Fibroblast of lung (primary cell): ENCODE data around the gene WIZ. TPM values are rescaled to one million over a fixed set of nuclear protein-coding genes. Genes with fewer than 3 reads are reported as not detected.

Experiments
- DNase-seq, 2 donors: peaks; one replicate each; pipeline versions ENCODE4 v3.0.0 to v3.0.0-alpha.2; 2010; ENCODE audit warnings: low read depth in 2 of 2
- H2AFZ ChIP-seq: 2 replicates; pipeline ENCODE4 v1.5.1; 2012; ENCODE audit warnings: low read length, control low read depth, inconsistent platforms
- H3K27ac ChIP-seq: 2 replicates; pipeline ENCODE4 v1.5.1; 2011; ENCODE audit warnings: low read length, control low read depth; ENCODE audit not compliant: insufficient read depth
- H3K27me3 ChIP-seq: 2 replicates; pipeline ENCODE4 v1.5.1; 2011; ENCODE audit warnings: mild to moderate bottlenecking, low read length; ENCODE audit not compliant: control insufficient read depth, insufficient read depth
- H3K36me3 ChIP-seq: 2 replicates; pipeline ENCODE4 v1.5.1; 2011; ENCODE audit warnings: low read length; ENCODE audit not compliant: control insufficient read depth, insufficient read depth
- H3K4me1 ChIP-seq: 2 replicates; pipeline ENCODE4 v1.5.1; 2011; ENCODE audit warnings: low read length; ENCODE audit not compliant: control insufficient read depth, insufficient read depth; ENCODE audit errors: extremely low read depth
- H3K4me2 ChIP-seq: 2 replicates; pipeline ENCODE4 v1.5.1; 2011; ENCODE audit warnings: low read length, control low read depth; ENCODE audit not compliant: insufficient read depth; ENCODE audit errors: extremely low read depth
- H3K4me3 ChIP-seq, 4 experiments: fragments of 200-600 bp in 1 of 4; sonication (generic) in 1 of 4; replicated peaks in 1 of 4; 2 replicates each; pipeline ENCODE4 v1.5.1; 2011 to 2016; ENCODE audit warnings: low read length in 4 of 4, low read depth in 3 of 4, mild to moderate bottlenecking in 3 of 4, control low read depth in 2 of 4, inconsistent platforms in 1 of 4, mixed read lengths in 1 of 4; ENCODE audit not compliant: insufficient read depth in 1 of 4; ENCODE audit errors: control extremely low read depth in 1 of 4
- H3K79me2 ChIP-seq: 2 replicates; pipeline ENCODE4 v1.5.1; 2012; ENCODE audit warnings: mild to moderate bottlenecking, low read length, inconsistent platforms; ENCODE audit not compliant: control insufficient read depth, insufficient read depth
- H3K9ac ChIP-seq: 2 replicates; pipeline ENCODE4 v1.5.1; 2011; ENCODE audit warnings: mild to moderate bottlenecking, low read length, control low read depth; ENCODE audit not compliant: insufficient read depth
- H3K9me3 ChIP-seq: 2 replicates; pipeline ENCODE4 v1.5.1; 2012; ENCODE audit warnings: low read depth, low read length; ENCODE audit not compliant: control insufficient read depth, insufficient read depth
- H4K20me1 ChIP-seq: 2 replicates; pipeline ENCODE4 v1.5.1; 2011; ENCODE audit warnings: low read length; ENCODE audit not compliant: control insufficient read depth, insufficient read depth; ENCODE audit errors: extremely low read depth
- CTCF ChIP-seq, 2 donors: IDR thresholded peaks in 1 of 2; conservative IDR thresholded peaks in 1 of 2; 1 replicate in 1 of 2; 2 replicates in 1 of 2; pipeline ENCODE4 v1.5.1; 2011 to 2012; ENCODE audit warnings: low read length in 2 of 2, control low read depth in 1 of 2, inconsistent platforms in 1 of 2, low read depth in 1 of 2, mild to moderate bottlenecking in 1 of 2
- EZH2 ChIP-seq: IDR thresholded peaks from 2 replicates; pipeline ENCODE4 v1.5.1; 2012; ENCODE audit warnings: low read length, control low read depth, mild to moderate bottlenecking; ENCODE audit errors: missing control alignments
- polyA plus RNA-seq, 2 donors: library from polyadenylated mRNA; depleted of rRNA in 1 of 2; stranded (reverse) in 1 of 2; unstranded in 1 of 2; fragments of >200 nt; gene quantifications; 2 replicates each; pipeline ENCODE4 v1.2.1, GENCODE V29; 2011 to 2012; ENCODE audit warnings: missing spikeins in 1 of 2
- total RNA-seq: library from RNA; depleted of rRNA; stranded (reverse); fragments of >200 nt; gene quantifications from 2 replicates; pipeline ENCODE4 v1.2.1, GENCODE V29; 2014

Gene WIZ
- total and polyA plus RNA-seq, 2 donors (not counting 1 experiment from before 2014, with no cell fraction given) = 7.5 to 9.7 TPM

- no peak for TF ChIP-seq CTCF (conservative IDR thresholded peaks at IDR 0.05 in 1 of 2, IDR thresholded peaks at IDR 0.05 in 1 of 2; ENCODE audit: low read depth in 1 of 2, low read length in 2 of 2)
- peaks cover 2% of the 10 kb centered on the region for H4K20me1 ChIP-seq
- DNase-seq = peak; percentile 97 to 98
Measured at GRCh38 chr19:15379083-15379998, 70.4 kb downstream of the WIZ start, which contains the start of gene AKAP8. Gene AKAP8 (minus strand): TSS chr19:15379787. CDS start chr19:15379731, 56 bp downstream.

GRCh38 chr19:15378534-15379082 is 71.1 kb downstream of the WIZ start:
- TF ChIP-seq CTCF (conservative IDR thresholded peaks at IDR 0.05 in 1 of 2, IDR thresholded peaks at IDR 0.05 in 1 of 2; ENCODE audit: low read depth in 1 of 2, low read length in 2 of 2) = no peak
- TF ChIP-seq EZH2 = no peak

More at GRCh38 chr19:15379083-15379998, 70.4 kb downstream of the WIZ start, which contains the start of gene AKAP8:
- H3K4me3 ChIP-seq = peak within 1 kb of the TSS; percentile 70 to 99 (median 84)
- H3K27ac ChIP-seq = peak within 1 kb of the TSS; percentile 98
- no peaks in the 10 kb centered on the region for H3K9me3 ChIP-seq
- peaks cover 45% of the 10 kb centered on the region for H3K79me2 ChIP-seq
- H3K36me3 ChIP-seq = no peaks in the 10 kb centered on the region
- H3K9ac ChIP-seq = peak within 1 kb of the TSS; percentile 99
- H3K4me2 ChIP-seq = peak within 1 kb of the TSS; percentile 96
- H2AFZ ChIP-seq = peak within 1 kb of the TSS; percentile 67
- H3K27me3 ChIP-seq = no peaks in the 10 kb centered on the region
- peaks cover 12% of the 10 kb centered on the region for H3K4me1 ChIP-seq

GRCh38 chr19:15374796-15375440 is 74.8 kb downstream of the WIZ start:
- Histone ChIP-seq H3K4me2 (no peak overlapping the region), H3K4me3 (no peak overlapping the region), H3K79me2 (peaks cover 68% of the 10 kb centered on the region), H2AFZ (no peak overlapping the region), H3K9ac (no peak overlapping the region), H3K27me3 (no peaks in the 10 kb centered on the region), H3K27ac (peak overlapping the region; percentile 3), H3K9me3 (no peaks in the 10 kb centered on the region), H3K4me1 (peaks cover 12% of the 10 kb centered on the region), H4K20me1 (peaks cover 2% of the 10 kb centered on the region), H3K36me3 (peaks cover 21% of the 10 kb centered on the region)
- no peak for TF ChIP-seq CTCF (conservative IDR thresholded peaks at IDR 0.05 in 1 of 2, IDR thresholded peaks at IDR 0.05 in 1 of 2; ENCODE audit: low read depth in 1 of 2, low read length in 2 of 2)
- DNase-seq = no peak

More at GRCh38 chr19:15378534-15379082, 71.1 kb downstream of the WIZ start:
- H3K4me2 ChIP-seq = peak overlapping the region; percentile 96
- no peak overlapping the region for H2AFZ ChIP-seq
- peaks cover 4% of the 10 kb centered on the region for H3K36me3 ChIP-seq
- peak overlapping the region; percentile 98 for H3K27ac ChIP-seq
- peak overlapping the region; percentile 70 to 99 (median 84) for H3K4me3 ChIP-seq
- no peaks in the 10 kb centered on the region for H3K9me3 ChIP-seq
- H4K20me1 ChIP-seq = peaks cover 2% of the 10 kb centered on the region
- no peaks in the 10 kb centered on the region for H3K27me3 ChIP-seq
- H3K79me2 ChIP-seq = peaks cover 52% of the 10 kb centered on the region
- H3K9ac ChIP-seq = peak overlapping the region; percentile 99
- peaks cover 12% of the 10 kb centered on the region for H3K4me1 ChIP-seq
- peak; percentile 40 to 52 for DNase-seq
